Measurements from ENCODE around the gene FRAT1.

- no peak for TF ChIP-seq POLR2A (IDR thresholded peaks at IDR 0.05)
- no peak for TF ChIP-seq CTCF (IDR thresholded peaks at IDR 0.05)
Measured at GRCh38 chr10:97270523-97271154, 48.4 kb upstream of the FRAT1 start.

Measured in body of pancreas (tissue), 4 donors.